Activated CD4-positive, alpha-beta T cell treated with anti-CD3 and anti-CD28 coated beads, Interleukin-2, amount 10 ng/mL, durations not matched to agents 24 days and 14 days (primary cell): Measurements from ENCODE around the gene LDLRAD1. TPM values are rescaled to one million over a fixed set of nuclear protein-coding genes. Genes with fewer than 3 reads are reported as not detected.
"Not testable (repeated sequence)": the region's sequence is repeated elsewhere in the genome, so short reads cannot be mapped to it uniquely, and the experiment has no call there.

ENCODE experiments used
- DNase-seq: peaks from one replicate; pipeline ENCODE4 v3.0.0; 2022
- H3K27ac Mint-ChIP-seq: one replicate; pipeline ENCODE4 v1.8.0; 2022; ENCODE audit warnings: mild to moderate bottlenecking, mixed read lengths
- H3K27me3 Mint-ChIP-seq: one replicate; pipeline ENCODE4 v1.8.0; 2022; ENCODE audit warnings: mixed read lengths
- H3K36me3 Mint-ChIP-seq: one replicate; pipeline ENCODE4 v1.8.0; 2022; ENCODE audit warnings: low read depth, mild to moderate bottlenecking, mixed read lengths
- H3K4me1 Mint-ChIP-seq: one replicate; pipeline ENCODE4 v1.8.0; 2021; ENCODE audit warnings: mixed read lengths
- H3K4me3 Mint-ChIP-seq: one replicate; pipeline ENCODE4 v1.8.0; 2022; ENCODE audit warnings: mild to moderate bottlenecking, moderate library complexity, mixed read lengths
- H3K9me3 Mint-ChIP-seq: one replicate; pipeline ENCODE4 v1.8.0; 2021; ENCODE audit warnings: mixed read lengths
- intact Hi-C: fragments of 100-400 bp; cut with micrococcal nuclease; formaldehyde crosslinking; loops from one replicate; pipeline ENCODE4 v1.15.1; 2023
- total RNA-seq: library from RNA; stranded (reverse); gene quantifications from 2 replicates; pipeline ENCODE4 v1.2.3, GENCODE V29; 2022

The LDLRAD1 gene
- total RNA-seq, 1 donor from 2014 or later, result not detected

- no peak overlapping the region for H3K27ac Mint-ChIP-seq
- no peaks in the 10 kb centered on the region for H3K9me3 Mint-ChIP-seq
- peaks cover 6% of the 10 kb centered on the region for H3K27me3 Mint-ChIP-seq
- H3K4me1 Mint-ChIP-seq, result no peaks in the 10 kb centered on the region
- no peak for DNase-seq
- H3K36me3 Mint-ChIP-seq, result no peaks in the 10 kb centered on the region
- intact Hi-C loops, result no loop called here
- H3K4me3 Mint-ChIP-seq, result no peak overlapping the region
Measured at GRCh38 chr1:54010415-54011117, 7.4 kb downstream of the LDLRAD1 start.

DNA sequence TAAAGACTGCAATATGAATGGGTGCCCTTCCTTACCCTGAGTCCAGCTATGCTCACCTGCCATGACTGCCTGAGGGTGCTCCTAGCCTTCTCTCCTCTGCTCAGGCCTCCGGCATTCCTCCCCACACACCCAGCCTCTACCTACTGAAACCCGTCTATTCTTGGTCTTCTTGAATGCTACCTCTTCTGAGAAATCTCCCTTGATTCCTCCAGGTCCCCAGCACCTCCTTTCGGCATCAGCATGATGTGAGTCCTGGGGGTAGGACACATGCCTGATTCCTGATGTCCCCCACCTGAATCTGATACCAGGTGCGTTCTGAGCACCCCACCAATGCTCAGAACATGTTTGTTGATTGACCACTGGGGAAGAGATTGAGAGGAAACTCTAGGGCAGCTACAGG, 8.6 kb downstream of the LDLRAD1 start:
- no peak for DNase-seq
- no peaks in the 10 kb centered on the region for H3K4me1 Mint-ChIP-seq
- no peak overlapping the region for H3K4me3 Mint-ChIP-seq
- H3K27me3 Mint-ChIP-seq, result peaks cover 6% of the 10 kb centered on the region
- intact Hi-C loops, result no loop called here
- no peak overlapping the region for H3K27ac Mint-ChIP-seq
- H3K36me3 Mint-ChIP-seq, result no peaks in the 10 kb centered on the region
- no peaks in the 10 kb centered on the region for H3K9me3 Mint-ChIP-seq

GRCh38 chr1:54008876-54009275, 9.1 kb downstream of the LDLRAD1 start:
- H3K27ac Mint-ChIP-seq, result no peak overlapping the region
- no peak for DNase-seq
- intact Hi-C loops, result no loop called here
- H3K27me3 Mint-ChIP-seq, result peaks cover 6% of the 10 kb centered on the region
- H3K9me3 Mint-ChIP-seq, result no peaks in the 10 kb centered on the region
- H3K4me1 Mint-ChIP-seq, result no peaks in the 10 kb centered on the region
- no peak overlapping the region for H3K4me3 Mint-ChIP-seq
- no peaks in the 10 kb centered on the region for H3K36me3 Mint-ChIP-seq

- H3K27me3 Mint-ChIP-seq, result peaks cover 2% of the 10 kb centered on the region
- intact Hi-C loops, result no loop called here
- DNase-seq, result no peak
- no peaks in the 10 kb centered on the region for H3K9me3 Mint-ChIP-seq
- no peak overlapping the region for H3K27ac Mint-ChIP-seq
- no peaks in the 10 kb centered on the region for H3K4me1 Mint-ChIP-seq
- H3K36me3 Mint-ChIP-seq, result no peaks in the 10 kb centered on the region
- H3K4me3 Mint-ChIP-seq, result no peak overlapping the region
Measured at GRCh38 chr1:54007613-54008012, 10.4 kb downstream of the LDLRAD1 start.

DNA sequence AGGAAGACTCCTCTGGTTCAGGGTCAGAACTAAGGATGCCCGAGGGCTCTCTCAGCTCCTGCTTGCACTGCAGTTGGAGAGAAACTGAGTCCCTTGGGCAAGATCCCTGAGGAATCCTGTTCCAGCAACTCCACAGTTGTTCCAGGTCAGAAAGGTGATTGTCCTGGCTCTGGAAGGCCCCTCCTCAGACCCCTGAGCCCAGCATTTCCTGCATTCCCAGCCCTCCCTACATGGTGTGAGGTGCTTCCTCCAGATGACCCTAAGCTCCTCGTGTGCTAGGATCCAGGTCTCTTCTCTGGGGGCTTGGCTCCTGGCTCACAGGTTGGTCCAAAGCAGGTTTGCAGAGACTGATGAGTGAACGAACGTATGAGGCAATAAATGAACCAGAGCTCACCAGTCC, 11.5 kb downstream of the LDLRAD1 start:
- Mint-ChIP-seq H3K4me1 (no peaks in the 10 kb centered on the region), H3K36me3 (no peaks in the 10 kb centered on the region), H3K4me3 (no peak overlapping the region), H3K27me3 (peaks cover 4% of the 10 kb centered on the region), H3K9me3 (no peaks in the 10 kb centered on the region), H3K27ac (no peak overlapping the region)
- no peak for DNase-seq
- intact Hi-C loops, result no loop called here

DNA sequence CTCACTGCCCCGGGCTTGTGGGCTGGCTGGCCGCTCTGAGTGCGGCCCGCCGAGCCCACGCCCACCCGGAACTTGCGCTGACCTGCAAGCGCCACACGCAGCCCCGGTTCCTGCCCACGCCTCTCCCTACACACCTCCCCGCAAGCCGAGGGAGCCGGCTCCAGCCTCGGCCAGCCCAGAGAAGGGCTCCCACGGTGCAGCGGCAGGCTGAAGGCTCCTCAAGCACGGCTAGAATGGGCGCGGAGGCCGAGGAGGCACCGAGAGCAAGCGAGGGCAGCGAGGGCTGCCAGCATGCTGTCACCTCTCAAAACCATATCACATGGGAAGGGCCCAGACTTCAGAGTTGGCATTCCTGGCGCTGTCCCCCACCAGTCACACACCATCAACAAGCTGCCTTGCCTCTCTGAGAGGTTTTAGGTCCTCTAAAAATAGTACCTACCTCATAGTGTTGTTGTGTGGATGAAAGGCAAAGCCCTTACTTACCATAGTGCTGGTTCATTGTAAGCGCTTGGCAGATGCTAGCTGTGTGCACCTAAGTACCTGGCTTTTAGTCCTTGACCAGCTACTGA, 13.4 kb downstream of the LDLRAD1 start:
- no peaks in the 10 kb centered on the region for H3K9me3 Mint-ChIP-seq
- no peaks in the 10 kb centered on the region for H3K4me1 Mint-ChIP-seq
- H3K27ac Mint-ChIP-seq, result no peak overlapping the region
- intact Hi-C loops, result no loop called here
- DNase-seq, result no peak
- peaks cover 2% of the 10 kb centered on the region for H3K27me3 Mint-ChIP-seq
- no peaks in the 10 kb centered on the region for H3K36me3 Mint-ChIP-seq
- H3K4me3 Mint-ChIP-seq, result no peak overlapping the region

DNA sequence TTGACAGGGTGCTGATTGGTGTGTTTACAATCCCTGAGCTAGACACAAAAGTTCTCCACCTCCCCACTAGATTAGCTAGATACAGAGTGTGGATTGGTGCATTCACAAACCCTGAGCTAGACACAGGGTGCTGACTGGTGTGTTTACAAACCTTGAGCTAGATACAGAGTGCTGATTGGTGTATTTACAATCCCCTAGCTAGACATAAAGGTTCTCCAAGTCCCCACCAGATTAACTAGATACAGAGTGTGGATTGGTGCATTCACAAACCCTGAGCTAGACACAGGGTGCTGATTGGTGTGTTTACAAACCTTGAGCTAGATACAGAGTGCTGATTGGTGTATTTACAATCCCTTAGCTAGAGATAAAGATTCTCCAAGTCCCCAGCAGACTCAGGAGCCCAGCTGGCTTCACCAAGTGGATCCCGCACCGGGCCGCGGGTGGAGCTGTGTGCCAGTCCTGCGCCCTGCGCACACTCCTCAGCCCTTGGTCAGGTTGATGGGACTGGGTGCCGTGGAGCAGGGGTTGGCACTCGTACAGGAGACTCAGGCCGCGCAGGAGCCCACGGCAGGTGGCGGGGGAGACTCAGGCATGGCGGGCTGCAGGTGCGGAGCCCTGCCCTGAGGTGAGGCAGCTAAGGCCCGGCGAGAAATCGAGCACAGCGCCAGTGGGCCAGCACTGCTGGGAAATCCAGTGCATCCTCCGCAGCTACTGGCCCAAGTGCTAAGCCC, 14.1 kb downstream of the LDLRAD1 start:
- H3K27me3 Mint-ChIP-seq, H3K4me1 Mint-ChIP-seq, H3K27ac Mint-ChIP-seq, DNase-seq, H3K36me3 Mint-ChIP-seq, H3K9me3 Mint-ChIP-seq, H3K4me3 Mint-ChIP-seq, intact Hi-C loops: not testable (repeated sequence)

- no peaks in the 10 kb centered on the region for H3K9me3 Mint-ChIP-seq
- H3K4me1 Mint-ChIP-seq, result no peaks in the 10 kb centered on the region
- H3K27ac Mint-ChIP-seq, result no peak overlapping the region
- DNase-seq, result no peak
- intact Hi-C loops, result no loop called here
- no peak overlapping the region for H3K4me3 Mint-ChIP-seq
- H3K27me3 Mint-ChIP-seq, result peaks cover 2% of the 10 kb centered on the region
- no peaks in the 10 kb centered on the region for H3K36me3 Mint-ChIP-seq
Measured at GRCh38 chr1:54003249-54003646, 14.7 kb downstream of the LDLRAD1 start.

- no peaks in the 10 kb centered on the region for H3K9me3 Mint-ChIP-seq
- no peak overlapping the region for H3K4me3 Mint-ChIP-seq
- no peak for DNase-seq
- no peaks in the 10 kb centered on the region for H3K36me3 Mint-ChIP-seq
- peaks cover 2% of the 10 kb centered on the region for H3K27me3 Mint-ChIP-seq
- intact Hi-C loops, result no loop called here
- no peaks in the 10 kb centered on the region for H3K4me1 Mint-ChIP-seq
- no peak overlapping the region for H3K27ac Mint-ChIP-seq
Measured at GRCh38 chr1:54002544-54003248, 15.3 kb downstream of the LDLRAD1 start.

DNA sequence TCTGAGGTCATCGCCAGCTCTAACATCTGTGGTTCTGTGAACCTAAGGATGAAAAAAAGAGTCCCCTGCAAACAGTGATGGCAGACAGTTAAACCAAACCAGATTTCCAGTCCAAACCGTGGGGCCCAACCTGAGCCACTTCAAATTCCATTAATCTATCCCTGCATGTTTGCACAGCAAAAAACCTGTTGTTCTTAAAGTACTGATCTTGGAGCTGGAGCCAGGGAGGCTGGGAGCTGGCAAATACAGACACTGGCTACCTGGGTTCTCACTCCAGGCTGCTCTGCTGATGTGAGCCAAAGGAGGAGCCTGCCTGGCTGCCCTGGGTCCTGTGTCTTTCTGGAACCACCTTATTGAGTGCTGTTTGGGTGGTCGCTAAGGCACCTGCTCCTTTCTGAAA, 16.4 kb downstream of the LDLRAD1 start:
- H3K27me3 Mint-ChIP-seq, result peaks cover 2% of the 10 kb centered on the region
- intact Hi-C loops, result no loop called here
- H3K4me3 Mint-ChIP-seq, result no peak overlapping the region
- H3K9me3 Mint-ChIP-seq, result no peaks in the 10 kb centered on the region
- no peaks in the 10 kb centered on the region for H3K36me3 Mint-ChIP-seq
- no peak overlapping the region for H3K27ac Mint-ChIP-seq
- H3K4me1 Mint-ChIP-seq, result no peaks in the 10 kb centered on the region
- DNase-seq, result no peak

DNA sequence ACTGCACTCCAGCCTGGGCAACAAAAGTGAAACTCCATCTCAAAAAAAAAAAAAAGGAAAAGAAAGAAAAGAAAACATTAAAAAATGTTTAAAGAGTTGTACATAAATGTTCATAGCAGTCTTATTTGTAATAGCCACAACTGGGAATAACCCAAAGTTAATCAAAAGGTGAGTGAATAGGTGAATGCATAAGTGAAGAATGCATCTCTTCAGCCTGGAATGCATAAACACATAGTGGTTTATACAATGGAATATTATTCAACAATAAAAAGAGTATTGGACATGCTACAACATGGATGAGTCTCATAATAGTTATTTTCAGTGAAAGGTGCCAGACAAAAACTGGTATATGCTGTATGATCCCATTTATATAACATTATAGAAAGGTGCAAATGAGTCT, 18.1 kb downstream of the LDLRAD1 start:
- H3K4me1 Mint-ChIP-seq, result no peaks in the 10 kb centered on the region
- H3K27ac Mint-ChIP-seq, result no peak overlapping the region
- DNase-seq, result no peak
- H3K4me3 Mint-ChIP-seq, result no peak overlapping the region
- intact Hi-C loops, result no loop called here
- peaks cover 2% of the 10 kb centered on the region for H3K27me3 Mint-ChIP-seq
- H3K36me3 Mint-ChIP-seq, result no peaks in the 10 kb centered on the region
- no peaks in the 10 kb centered on the region for H3K9me3 Mint-ChIP-seq

GRCh38 chr1:53998223-53998622, 19.8 kb downstream of the LDLRAD1 start:
- intact Hi-C loops, result no loop called here
- H3K4me1 Mint-ChIP-seq, result no peaks in the 10 kb centered on the region
- no peak overlapping the region for H3K4me3 Mint-ChIP-seq
- H3K36me3 Mint-ChIP-seq, result no peaks in the 10 kb centered on the region
- no peak overlapping the region for H3K27ac Mint-ChIP-seq
- no peak for DNase-seq
- H3K9me3 Mint-ChIP-seq, result no peaks in the 10 kb centered on the region
- H3K27me3 Mint-ChIP-seq, result peaks cover 2% of the 10 kb centered on the region

GRCh38 chr1:53995683-53996082, 22.3 kb downstream of the LDLRAD1 start:
- no peaks in the 10 kb centered on the region for H3K36me3 Mint-ChIP-seq
- no peaks in the 10 kb centered on the region for H3K9me3 Mint-ChIP-seq
- H3K4me3 Mint-ChIP-seq, result no peak overlapping the region
- H3K27ac Mint-ChIP-seq, result no peak overlapping the region
- H3K27me3 Mint-ChIP-seq, result no peaks in the 10 kb centered on the region
- no peaks in the 10 kb centered on the region for H3K4me1 Mint-ChIP-seq
- DNase-seq, result no peak
- intact Hi-C loops, result no loop called here

DNA sequence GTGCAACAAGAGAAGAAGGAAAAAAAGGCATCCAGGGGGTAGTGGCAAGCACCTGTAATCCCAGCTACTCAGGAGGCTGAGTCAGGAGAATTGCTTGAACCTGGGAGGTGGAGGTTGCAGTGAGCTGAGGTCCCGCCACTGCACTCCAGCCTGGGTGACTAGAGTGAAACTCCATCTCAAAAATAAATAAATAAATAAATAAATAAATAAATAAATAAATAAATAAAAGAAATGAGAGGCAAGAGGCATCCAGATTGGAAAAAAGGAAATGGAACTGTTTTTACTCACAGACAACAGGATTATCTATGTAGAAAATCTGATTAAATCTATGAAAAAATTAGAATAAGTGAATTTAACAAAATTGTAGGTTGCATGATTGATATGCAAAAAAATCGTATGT, 23.5 kb downstream of the LDLRAD1 start:
- H3K36me3 Mint-ChIP-seq, DNase-seq, H3K4me1 Mint-ChIP-seq, H3K27ac Mint-ChIP-seq, intact Hi-C loops, H3K9me3 Mint-ChIP-seq, H3K27me3 Mint-ChIP-seq, H3K4me3 Mint-ChIP-seq: not testable (repeated sequence)
